GM18873 (cell line): ENCODE results near the gene PRSS36.
"Not testable (repeated sequence)": the region's sequence is repeated elsewhere in the genome, so short reads cannot be mapped to it uniquely, and the experiment has no call there.

Experiments used
- ATAC-seq: cut with Tn5 transposase; IDR thresholded peaks from one replicate; pipeline ENCODE4 v1.9.1; 2021; ENCODE audit warnings: mild to moderate bottlenecking, moderate library complexity, moderate number of reproducible peaks; ENCODE audit not compliant: unreplicated experiment, low FRiP score

PRSS36 gene

GRCh38 chr16:31149894-31150890 lies at the start of gene PRSS36:
TSS of gene PRSS36 (minus strand) at chr16:31150066. CDS start at chr16:31150035, 31 bp downstream.
- no peak for ATAC-seq

GRCh38 chr16:31199430-31200041 lies 49.7 kb upstream of the PRSS36 start:
- no peak for ATAC-seq

GRCh38 chr16:31198207-31198882 lies 48.5 kb upstream of the PRSS36 start:
- ATAC-seq: no peak

GRCh38 chr16:31196324-31197088 lies 46.6 kb upstream of the PRSS36 start:
- ATAC-seq: no peak

GRCh38 chr16:31195861-31196260 lies 46.0 kb upstream of the PRSS36 start:
- ATAC-seq: not testable (repeated sequence)

- ATAC-seq: no peak
Observed at GRCh38 chr16:31194898-31195297, 45.0 kb upstream of the PRSS36 start.

GRCh38 chr16:31193874-31194273 lies 44.0 kb upstream of the PRSS36 start:
- no peak for ATAC-seq

GRCh38 chr16:31192856-31193642 lies 43.2 kb upstream of the PRSS36 start:
- no peak for ATAC-seq

- no peak for ATAC-seq
Observed at GRCh38 chr16:31191697-31192428, 42.0 kb upstream of the PRSS36 start.

GRCh38 chr16:31190818-31191444 lies 41.1 kb upstream of the PRSS36 start:
- ATAC-seq: no peak

GRCh38 chr16:31190061-31190460 lies 40.2 kb upstream of the PRSS36 start:
- ATAC-seq: no peak

GRCh38 chr16:31189412-31189778 lies 39.5 kb upstream of the PRSS36 start:
- no peak for ATAC-seq

GRCh38 chr16:31188450-31189411 lies 38.9 kb upstream of the PRSS36 start:
- no peak for ATAC-seq

GRCh38 chr16:31187808-31188189 lies 37.9 kb upstream of the PRSS36 start:
- no peak for ATAC-seq

GRCh38 chr16:31186930-31187807 lies 37.3 kb upstream of the PRSS36 start:
- no peak for ATAC-seq

GRCh38 chr16:31186176-31186575 lies 36.3 kb upstream of the PRSS36 start:
- ATAC-seq: no peak
